ENCODE results near the gene RPRD1B.

DNA sequence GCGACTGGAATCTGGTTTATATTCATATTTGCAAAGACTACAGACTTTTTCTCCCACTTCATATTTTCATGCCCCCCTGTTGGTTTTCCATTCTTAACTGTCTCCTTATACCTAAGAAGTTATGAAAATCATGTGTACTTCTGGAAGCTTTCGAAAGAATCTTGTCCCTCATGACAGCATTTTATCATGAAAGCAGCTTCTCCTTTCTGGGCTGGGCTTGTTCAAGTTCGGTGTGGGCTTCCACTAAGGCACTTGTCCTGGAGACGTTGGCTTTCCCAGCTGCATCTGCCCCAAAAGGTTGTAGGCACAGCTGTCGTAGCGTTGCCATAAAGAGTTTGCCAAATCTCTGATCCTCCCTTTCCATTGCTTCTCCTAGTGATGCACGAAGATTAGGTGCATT lies 56.5 kb downstream of the RPRD1B start:
- TF ChIP-seq, protein P1, sequence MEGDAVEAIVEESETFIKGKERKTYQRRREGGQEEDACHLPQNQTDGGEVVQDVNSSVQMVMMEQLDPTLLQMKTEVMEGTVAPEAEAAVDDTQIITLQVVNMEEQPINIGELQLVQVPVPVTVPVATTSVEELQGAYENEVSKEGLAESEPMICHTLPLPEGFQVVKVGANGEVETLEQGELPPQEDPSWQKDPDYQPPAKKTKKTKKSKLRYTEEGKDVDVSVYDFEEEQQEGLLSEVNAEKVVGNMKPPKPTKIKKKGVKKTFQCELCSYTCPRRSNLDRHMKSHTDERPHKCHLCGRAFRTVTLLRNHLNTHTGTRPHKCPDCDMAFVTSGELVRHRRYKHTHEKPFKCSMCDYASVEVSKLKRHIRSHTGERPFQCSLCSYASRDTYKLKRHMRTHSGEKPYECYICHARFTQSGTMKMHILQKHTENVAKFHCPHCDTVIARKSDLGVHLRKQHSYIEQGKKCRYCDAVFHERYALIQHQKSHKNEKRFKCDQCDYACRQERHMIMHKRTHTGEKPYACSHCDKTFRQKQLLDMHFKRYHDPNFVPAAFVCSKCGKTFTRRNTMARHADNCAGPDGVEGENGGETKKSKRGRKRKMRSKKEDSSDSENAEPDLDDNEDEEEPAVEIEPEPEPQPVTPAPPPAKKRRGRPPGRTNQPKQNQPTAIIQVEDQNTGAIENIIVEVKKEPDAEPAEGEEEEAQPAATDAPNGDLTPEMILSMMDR (IDR thresholded peaks at IDR 0.05; ENCODE audit: poor library complexity): no peak
- TF ChIP-seq EZH2 (IDR thresholded peaks at IDR 0.05; ENCODE audit: borderline replicate concordance) (no peak), EZH2phosphoT487 (IDR thresholded peaks at IDR 0.05; ENCODE audit: low read depth, severe bottlenecking, unreplicated experiment) (no peak)
